ENCODE results near the gene RNU6-7.

DNA sequence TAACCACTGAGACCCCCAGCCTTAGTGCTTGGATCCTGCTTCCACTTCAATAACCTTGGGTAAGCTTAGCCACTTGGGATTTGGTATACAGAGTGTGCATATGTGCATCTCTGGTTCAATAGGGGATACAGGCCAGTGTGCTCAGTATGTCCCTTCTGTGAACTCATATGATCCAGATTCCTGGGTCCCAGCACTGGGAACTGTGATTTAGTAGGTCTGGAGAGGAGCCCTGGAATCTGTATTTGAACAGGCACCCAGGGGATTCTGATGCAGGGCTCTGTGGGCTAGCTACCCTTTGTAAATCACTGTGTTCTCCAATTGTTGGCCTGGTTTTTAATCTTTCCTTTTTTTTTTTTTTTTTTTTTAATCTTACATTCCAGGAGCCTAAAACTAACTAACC, 11.0 kb downstream of the RNU6-7 start:
- TF ChIP-seq, protein P1, sequence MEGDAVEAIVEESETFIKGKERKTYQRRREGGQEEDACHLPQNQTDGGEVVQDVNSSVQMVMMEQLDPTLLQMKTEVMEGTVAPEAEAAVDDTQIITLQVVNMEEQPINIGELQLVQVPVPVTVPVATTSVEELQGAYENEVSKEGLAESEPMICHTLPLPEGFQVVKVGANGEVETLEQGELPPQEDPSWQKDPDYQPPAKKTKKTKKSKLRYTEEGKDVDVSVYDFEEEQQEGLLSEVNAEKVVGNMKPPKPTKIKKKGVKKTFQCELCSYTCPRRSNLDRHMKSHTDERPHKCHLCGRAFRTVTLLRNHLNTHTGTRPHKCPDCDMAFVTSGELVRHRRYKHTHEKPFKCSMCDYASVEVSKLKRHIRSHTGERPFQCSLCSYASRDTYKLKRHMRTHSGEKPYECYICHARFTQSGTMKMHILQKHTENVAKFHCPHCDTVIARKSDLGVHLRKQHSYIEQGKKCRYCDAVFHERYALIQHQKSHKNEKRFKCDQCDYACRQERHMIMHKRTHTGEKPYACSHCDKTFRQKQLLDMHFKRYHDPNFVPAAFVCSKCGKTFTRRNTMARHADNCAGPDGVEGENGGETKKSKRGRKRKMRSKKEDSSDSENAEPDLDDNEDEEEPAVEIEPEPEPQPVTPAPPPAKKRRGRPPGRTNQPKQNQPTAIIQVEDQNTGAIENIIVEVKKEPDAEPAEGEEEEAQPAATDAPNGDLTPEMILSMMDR (IDR thresholded peaks at IDR 0.05 in 8 of 11, conservative IDR thresholded peaks at IDR 0.05 in 3 of 11), result no peak
- TF ChIP-seq POLR2AphosphoS5 (IDR thresholded peaks at IDR 0.05), result no peak
